MCF 10A (cell line): Measurements from ENCODE around the gene RAD51AP2. TPM values are rescaled to one million over a fixed set of nuclear protein-coding genes. Genes with fewer than 3 reads are reported as not detected.
"Not testable (repeated sequence)": the region's sequence is repeated elsewhere in the genome, so short reads cannot be mapped to it uniquely, and the experiment has no call there.

Experiments
- Bru-seq: library from RNA; stranded (reverse); fragments of 400-500 nt; gene quantifications from one replicate; lab custom pipeline; 2021; lab: Mats Ljungman, UMichigan
- BruChase-seq, 2 experiments: library from RNA; stranded (reverse); fragments of 400-500 nt; gene quantifications; one replicate each; lab custom pipeline; 2021; lab: Mats Ljungman, UMichigan
- BruUV-seq: library from RNA; stranded (reverse); fragments of 400-500 nt; replicated peaks from 2 replicates; lab custom pipeline; 2021; lab: Mats Ljungman, UMichigan
- CTCF ChIA-PET: fragments of 300-600 bp; sonication (Branson Sonifier 250); formaldehyde crosslinking; extraction: SDS; loops from one replicate; lab custom pipeline; 2021; ENCODE audit warnings: antibody characterized with exemption, inconsistent platforms; lab: Yijun Ruan, JAX
- POLR2A ChIA-PET: fragments of 300-600, 350-650 bp; sonication (Branson Sonifier 250); formaldehyde crosslinking; extraction: SDS; loops from one replicate; lab custom pipeline; 2020; ENCODE audit warnings: antibody characterized with exemption, inconsistent platforms; lab: Yijun Ruan, JAX
- DNase-seq: peaks from one replicate; pipeline ENCODE4 v3.0.0-alpha.2; 2018; ENCODE audit not compliant: unreplicated experiment
- H3K27ac Mint-ChIP-seq: one replicate; pipeline ENCODE4 v1.8.0; 2022; ENCODE audit warnings: mild to moderate bottlenecking, low read depth, mixed read lengths; ENCODE audit not compliant: unreplicated experiment
- H3K27me3 Mint-ChIP-seq: one replicate; pipeline ENCODE4 v1.8.0; 2022; ENCODE audit warnings: mixed read lengths; ENCODE audit not compliant: insufficient read depth, unreplicated experiment
- H3K36me3 Mint-ChIP-seq: one replicate; pipeline ENCODE4 v1.8.0; 2022; ENCODE audit warnings: mild to moderate bottlenecking, moderate library complexity, mixed read lengths; ENCODE audit not compliant: insufficient read depth, unreplicated experiment
- H3K4me1 Mint-ChIP-seq: one replicate; pipeline ENCODE4 v1.8.0; 2022; ENCODE audit warnings: mixed read lengths; ENCODE audit not compliant: insufficient read depth, unreplicated experiment
- H3K4me3 Mint-ChIP-seq: one replicate; pipeline ENCODE4 v1.8.0; 2022; ENCODE audit warnings: mild to moderate bottlenecking, moderate library complexity, mixed read lengths; ENCODE audit not compliant: unreplicated experiment
- H3K9me3 Mint-ChIP-seq: one replicate; pipeline ENCODE4 v1.8.0; 2022; ENCODE audit warnings: mixed read lengths; ENCODE audit not compliant: unreplicated experiment
- intact Hi-C: fragments of 100-400 bp; cut with micrococcal nuclease; formaldehyde crosslinking; loops from 2 replicates; pipeline ENCODE4 v1.14.1; 2022
- long read RNA-seq: library from polyadenylated mRNA; stranded (forward); transcript quantifications from one replicate; pipeline ENCODE4 v2.0.0, GENCODE V29; 2022
- total RNA-seq: library from RNA; stranded (reverse); gene quantifications from 2 replicates; pipeline ENCODE4 v1.2.3, GENCODE V29; 2022
- TF ChIP-seq, protein P1 (sequence below): fragments of 200-600 bp; IDR thresholded peaks from one replicate; pipeline ENCODE4 v1.8.0; 2022; ENCODE audit warnings: antibody characterized with exemption, mild to moderate bottlenecking; ENCODE audit not compliant: unreplicated experiment

The RAD51AP2 gene
- total RNA-seq, result 0.10 and 0.14 TPM in 2 replicates
- percentile 19 among the genes with signal in this experiment for Bru-seq, nascent RNA
- BruChase-seq, experiment 1, labeled RNA remaining after a 6-hour chase, result percentile 43 among the genes with signal in this experiment
- percentile 48 among the genes with signal in this experiment for BruChase-seq, experiment 2, labeled RNA remaining after a 2-hour chase
- long read RNA-seq, result 0 reads

DNA sequence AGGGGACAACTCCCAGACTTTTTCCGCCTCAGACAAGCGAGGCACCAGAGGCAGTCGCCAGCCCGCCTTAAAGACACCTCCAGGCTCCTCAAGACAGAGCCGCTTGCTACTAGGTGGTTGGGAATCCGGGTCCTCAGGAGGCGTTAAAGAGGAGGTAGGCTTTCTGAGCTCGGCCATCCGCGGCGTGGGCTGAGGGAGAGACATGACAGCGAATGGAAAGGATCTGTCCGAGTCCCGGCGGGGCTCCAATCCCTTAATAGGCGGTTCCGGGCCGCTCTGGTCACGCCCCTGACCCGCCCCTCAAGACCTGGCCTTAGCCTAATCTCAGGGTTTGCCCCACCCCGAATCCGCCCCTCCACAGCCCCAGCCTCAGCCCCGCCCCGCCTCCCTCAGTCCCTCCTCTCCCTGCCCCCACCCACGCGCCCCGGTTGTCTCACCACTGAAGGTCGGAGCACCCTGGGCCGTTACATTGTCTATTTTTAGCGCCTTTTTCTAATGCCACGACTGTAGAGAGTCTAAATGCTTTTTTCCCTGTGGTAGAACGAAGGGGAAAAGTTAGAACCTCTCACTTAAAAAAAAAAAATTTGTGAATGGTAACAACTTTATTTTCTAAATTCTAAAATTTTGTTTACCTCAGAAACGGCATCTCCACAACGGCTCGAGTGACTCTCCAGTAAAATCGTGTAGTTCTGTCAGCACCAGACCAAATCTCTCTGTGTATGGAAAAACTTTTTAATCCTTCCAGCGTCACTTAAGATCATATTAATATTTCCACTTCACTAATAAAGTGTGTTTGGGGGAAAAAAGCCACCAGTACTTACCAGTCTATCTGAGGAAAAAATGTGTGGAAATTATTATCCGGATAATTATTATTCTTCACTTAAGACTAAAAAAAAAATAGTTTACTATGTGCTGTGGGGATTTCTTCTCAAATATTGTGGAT lies at the start of gene RAD51AP2:
RAD51AP2 (minus strand) TSS at position 229 of the 943 bp plus-strand sequence; CDS start at position 204, 25 bp downstream.
- H3K9me3 Mint-ChIP-seq, result no peaks in the 10 kb centered on the region
- no peaks in the 10 kb centered on the region for H3K27me3 Mint-ChIP-seq
- TF ChIP-seq, protein P1, sequence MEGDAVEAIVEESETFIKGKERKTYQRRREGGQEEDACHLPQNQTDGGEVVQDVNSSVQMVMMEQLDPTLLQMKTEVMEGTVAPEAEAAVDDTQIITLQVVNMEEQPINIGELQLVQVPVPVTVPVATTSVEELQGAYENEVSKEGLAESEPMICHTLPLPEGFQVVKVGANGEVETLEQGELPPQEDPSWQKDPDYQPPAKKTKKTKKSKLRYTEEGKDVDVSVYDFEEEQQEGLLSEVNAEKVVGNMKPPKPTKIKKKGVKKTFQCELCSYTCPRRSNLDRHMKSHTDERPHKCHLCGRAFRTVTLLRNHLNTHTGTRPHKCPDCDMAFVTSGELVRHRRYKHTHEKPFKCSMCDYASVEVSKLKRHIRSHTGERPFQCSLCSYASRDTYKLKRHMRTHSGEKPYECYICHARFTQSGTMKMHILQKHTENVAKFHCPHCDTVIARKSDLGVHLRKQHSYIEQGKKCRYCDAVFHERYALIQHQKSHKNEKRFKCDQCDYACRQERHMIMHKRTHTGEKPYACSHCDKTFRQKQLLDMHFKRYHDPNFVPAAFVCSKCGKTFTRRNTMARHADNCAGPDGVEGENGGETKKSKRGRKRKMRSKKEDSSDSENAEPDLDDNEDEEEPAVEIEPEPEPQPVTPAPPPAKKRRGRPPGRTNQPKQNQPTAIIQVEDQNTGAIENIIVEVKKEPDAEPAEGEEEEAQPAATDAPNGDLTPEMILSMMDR, result no peak
- DNase-seq, result peak; percentile 84
- H3K4me3 Mint-ChIP-seq, result peak within 1 kb of the TSS; percentile 76
- H3K36me3 Mint-ChIP-seq, result no peaks in the 10 kb centered on the region
- ChIA-PET POLR2A (interaction anchor here (0.6 to 1.6 kb wide), 11 partner anchors 9 to 183 kb away, joined by 3 to 18 read pairs (median 4); partner anchors contain the start of gene VSNL1), CTCF (interaction anchor here (1.2 kb wide), 1 partner anchor 209 kb away, joined by 4 read pairs; no protein-coding TSS in a partner anchor)
- intact Hi-C loops, result loop anchor here (2.0 kb wide), 1 partner anchor 20 kb away; no protein-coding TSS in a partner anchor
- peaks cover 5% of the 10 kb centered on the region for H3K4me1 Mint-ChIP-seq
- peak within 1 kb of the TSS; percentile 21 for H3K27ac Mint-ChIP-seq
- BruUV-seq, result no TSS peak

DNA sequence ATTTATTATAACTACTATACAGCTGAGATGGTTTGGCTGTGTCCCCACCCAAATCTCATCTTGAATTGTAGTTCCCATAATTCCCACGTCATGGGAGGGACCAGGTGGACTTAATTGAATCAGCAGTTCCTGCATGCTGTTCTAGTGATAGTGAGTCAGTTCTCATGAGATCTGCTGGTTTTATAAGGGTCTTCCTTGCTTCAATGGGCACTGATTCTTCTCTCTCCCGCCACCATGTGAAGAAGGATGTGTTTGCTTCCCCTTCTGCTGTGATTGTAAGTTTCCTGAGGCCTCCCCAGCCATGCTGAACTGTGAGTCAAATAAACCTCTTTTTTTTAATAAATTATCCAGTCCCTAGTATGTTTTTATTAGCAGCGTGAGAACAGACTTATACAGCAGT lies 47.5 kb upstream of the RAD51AP2 start:
- intact Hi-C loops, CTCF ChIA-PET, DNase-seq, H3K9me3 Mint-ChIP-seq, POLR2A ChIA-PET, H3K36me3 Mint-ChIP-seq, H3K27me3 Mint-ChIP-seq, H3K27ac Mint-ChIP-seq, H3K4me1 Mint-ChIP-seq, H3K4me3 Mint-ChIP-seq, BruUV-seq: not testable (repeated sequence)

DNA sequence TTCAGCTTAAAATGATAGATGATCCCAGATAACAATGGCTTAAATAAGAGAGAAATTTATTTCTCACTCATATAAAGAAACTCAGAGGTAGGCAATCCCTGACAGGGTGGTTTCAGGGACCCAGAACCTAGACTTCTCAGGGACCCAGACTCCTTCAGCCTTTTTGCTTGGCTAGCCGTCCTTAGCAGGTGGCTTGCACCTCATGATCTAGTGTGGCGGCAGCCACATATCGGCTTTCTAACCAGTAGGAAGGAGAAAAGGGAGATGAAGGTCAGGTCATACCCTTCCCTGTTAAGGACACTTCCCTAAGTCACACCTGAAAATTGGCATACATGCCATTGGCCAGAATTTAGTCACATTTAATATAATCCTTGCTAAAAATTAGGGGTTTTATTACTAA lies 40.6 kb upstream of the RAD51AP2 start:
- Mint-ChIP-seq H3K9me3 (no peaks in the 10 kb centered on the region), H3K27me3 (no peaks in the 10 kb centered on the region), H3K4me1 (peaks cover 6% of the 10 kb centered on the region), H3K4me3 (no peak overlapping the region), H3K27ac (no peak overlapping the region), H3K36me3 (no peaks in the 10 kb centered on the region)
- DNase-seq, result no peak
- BruUV-seq, result no TSS peak
- TF ChIP-seq, protein P1, result no peak
- ChIA-PET POLR2A (interaction anchor here (0.6 to 1.2 kb wide), 2 partner anchors 25 to 1176 kb away, joined by 3 read pairs; no protein-coding TSS in a partner anchor), CTCF (interaction anchor here (0.6 to 2.8 kb wide), 3 partner anchors 27 to 87 kb away, joined by 3 to 9 read pairs (median 4); no protein-coding TSS in a partner anchor)
- intact Hi-C loops, result no loop called here

DNA sequence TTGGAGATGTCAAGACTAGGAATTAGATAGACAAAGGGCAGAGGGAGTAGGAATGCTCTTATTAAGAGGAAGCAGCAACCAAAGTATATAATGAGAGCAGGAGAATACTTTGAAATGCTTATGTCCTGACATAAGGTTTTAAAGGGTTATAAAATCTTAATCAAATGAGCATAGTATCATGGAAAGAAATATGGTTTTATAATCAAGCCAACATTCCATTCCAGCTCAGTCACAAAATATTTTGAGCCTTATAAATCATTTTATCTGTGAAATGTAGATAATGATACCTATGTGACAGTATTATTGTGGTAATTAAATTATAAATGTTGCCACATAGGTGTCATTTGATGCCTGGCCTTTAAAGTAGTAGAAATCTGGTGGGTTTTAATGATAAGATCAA lies 39.8 kb upstream of the RAD51AP2 start:
- ChIA-PET POLR2A (interaction anchor here (0.5 to 1.2 kb wide), 3 partner anchors 26 to 1976 kb away, joined by 3 read pairs; no protein-coding TSS in a partner anchor), CTCF (interaction anchor here (0.6 to 2.8 kb wide), 2 partner anchors 87 to 852 kb away, joined by 3 to 9 read pairs; no protein-coding TSS in a partner anchor)
- no TSS peak for BruUV-seq
- Mint-ChIP-seq H3K9me3 (no peaks in the 10 kb centered on the region), H3K36me3 (no peaks in the 10 kb centered on the region), H3K27ac (no peak overlapping the region), H3K4me1 (peaks cover 6% of the 10 kb centered on the region), H3K4me3 (no peak overlapping the region), H3K27me3 (no peaks in the 10 kb centered on the region)
- no peak for DNase-seq
- intact Hi-C loops, result no loop called here
- TF ChIP-seq, protein P1, result no peak
